ENCODE data around the gene TIAL1.
"Not testable (repeated sequence)": the region's sequence is repeated elsewhere in the genome, so short reads cannot be mapped to it uniquely, and the experiment has no call there.

TIAL1 gene, protein sequence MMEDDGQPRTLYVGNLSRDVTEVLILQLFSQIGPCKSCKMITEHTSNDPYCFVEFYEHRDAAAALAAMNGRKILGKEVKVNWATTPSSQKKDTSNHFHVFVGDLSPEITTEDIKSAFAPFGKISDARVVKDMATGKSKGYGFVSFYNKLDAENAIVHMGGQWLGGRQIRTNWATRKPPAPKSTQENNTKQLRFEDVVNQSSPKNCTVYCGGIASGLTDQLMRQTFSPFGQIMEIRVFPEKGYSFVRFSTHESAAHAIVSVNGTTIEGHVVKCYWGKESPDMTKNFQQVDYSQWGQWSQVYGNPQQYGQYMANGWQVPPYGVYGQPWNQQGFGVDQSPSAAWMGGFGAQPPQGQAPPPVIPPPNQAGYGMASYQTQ

GRCh38 chr10:119596537-119597404 is at the start of gene TIAL1:
Gene TIAL1, minus strand, starts transcription at chr10:119596964. Its CDS starts 499 bp downstream, at chr10:119596465.
- peak; percentile 82 to 83 for DNase-seq (ENCODE audit: low read depth in 2 of 2)

GRCh38 chr10:119644994-119645393 is 48.2 kb upstream of the TIAL1 start:
- no peak for DNase-seq (ENCODE audit: low read depth in 2 of 2)

- DNase-seq (ENCODE audit: low read depth in 2 of 2) = no peak
These were observed 47.5 kb upstream of the TIAL1 start for GRCh38 chr10:119644205-119644814.

DNA sequence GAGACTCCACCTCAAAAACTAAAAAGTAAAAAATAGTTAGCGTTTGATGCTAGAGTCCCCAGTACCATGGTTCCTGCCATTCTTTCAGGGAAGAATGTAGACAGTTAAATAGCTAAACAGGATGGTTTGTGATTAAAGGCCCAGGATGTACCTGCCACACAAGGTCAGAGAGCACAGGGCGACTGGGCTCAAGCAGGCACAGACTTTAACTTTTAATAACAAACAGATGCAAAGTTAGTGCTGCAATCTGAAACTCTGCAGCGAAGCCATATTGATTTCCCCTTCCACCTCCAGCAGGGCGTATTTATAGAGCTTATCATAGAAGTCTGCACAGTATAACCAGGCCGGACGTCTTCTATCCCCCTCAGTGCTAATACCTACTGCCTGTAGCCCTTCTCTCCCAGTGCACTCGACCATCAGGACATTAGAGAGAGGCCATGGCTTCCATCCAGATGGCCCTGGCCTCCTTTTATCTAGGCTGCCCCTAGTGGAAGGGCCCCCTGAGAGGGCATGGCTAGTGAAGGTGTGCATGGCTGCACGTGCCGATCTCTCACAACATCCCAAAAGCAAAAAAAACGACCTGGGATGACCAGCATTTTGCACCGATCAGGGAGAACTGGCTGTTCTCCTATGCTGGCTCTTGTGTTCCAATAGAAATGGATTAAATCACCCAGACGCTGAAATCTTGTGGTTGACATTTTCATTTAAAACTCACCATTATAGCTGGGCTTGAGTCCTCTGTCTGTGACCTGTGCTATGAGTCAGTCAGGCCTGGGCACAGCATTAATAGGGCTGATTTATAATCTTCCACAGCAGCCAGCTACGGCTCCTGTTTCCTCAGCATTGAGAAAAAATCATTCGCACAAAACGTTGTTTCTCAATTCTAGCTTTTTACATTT is 46.8 kb upstream of the TIAL1 start:
- no peak for DNase-seq (ENCODE audit: low read depth in 2 of 2)

GRCh38 chr10:119642556-119643111 is 45.9 kb upstream of the TIAL1 start:
- no peak for DNase-seq (ENCODE audit: low read depth in 2 of 2)

- no peak for DNase-seq (ENCODE audit: low read depth in 2 of 2)
These were observed 44.2 kb upstream of the TIAL1 start for GRCh38 chr10:119640875-119641526.

DNA sequence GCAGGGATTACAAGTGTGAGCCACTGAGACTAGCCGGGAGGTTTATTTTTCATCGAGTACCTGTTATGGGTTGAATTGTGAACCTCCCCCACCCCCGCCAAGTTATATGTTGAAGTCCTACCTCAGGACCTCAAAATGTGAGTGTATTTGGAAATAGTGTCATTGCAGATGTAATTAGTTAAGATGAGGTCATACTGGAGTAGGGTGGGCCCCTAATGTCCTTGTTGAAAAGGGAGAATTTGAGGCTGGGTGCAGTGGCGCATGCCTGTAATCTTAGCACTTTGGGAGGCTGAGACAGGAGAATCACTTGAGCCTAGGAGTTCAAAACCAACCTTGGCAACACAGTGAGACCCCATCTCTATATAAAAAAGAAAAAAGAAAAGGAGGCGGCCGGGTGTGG is 43.6 kb upstream of the TIAL1 start:
- DNase-seq (ENCODE audit: low read depth in 2 of 2) = no peak

- no peak for DNase-seq (ENCODE audit: low read depth in 2 of 2)
These were observed 42.2 kb upstream of the TIAL1 start for GRCh38 chr10:119638982-119639381.

- no peak for DNase-seq (ENCODE audit: low read depth in 2 of 2)
These were observed 40.9 kb upstream of the TIAL1 start for GRCh38 chr10:119637631-119638030.

- no peak for DNase-seq (ENCODE audit: low read depth in 2 of 2)
These were observed 37.4 kb upstream of the TIAL1 start for GRCh38 chr10:119634219-119634544.

DNA sequence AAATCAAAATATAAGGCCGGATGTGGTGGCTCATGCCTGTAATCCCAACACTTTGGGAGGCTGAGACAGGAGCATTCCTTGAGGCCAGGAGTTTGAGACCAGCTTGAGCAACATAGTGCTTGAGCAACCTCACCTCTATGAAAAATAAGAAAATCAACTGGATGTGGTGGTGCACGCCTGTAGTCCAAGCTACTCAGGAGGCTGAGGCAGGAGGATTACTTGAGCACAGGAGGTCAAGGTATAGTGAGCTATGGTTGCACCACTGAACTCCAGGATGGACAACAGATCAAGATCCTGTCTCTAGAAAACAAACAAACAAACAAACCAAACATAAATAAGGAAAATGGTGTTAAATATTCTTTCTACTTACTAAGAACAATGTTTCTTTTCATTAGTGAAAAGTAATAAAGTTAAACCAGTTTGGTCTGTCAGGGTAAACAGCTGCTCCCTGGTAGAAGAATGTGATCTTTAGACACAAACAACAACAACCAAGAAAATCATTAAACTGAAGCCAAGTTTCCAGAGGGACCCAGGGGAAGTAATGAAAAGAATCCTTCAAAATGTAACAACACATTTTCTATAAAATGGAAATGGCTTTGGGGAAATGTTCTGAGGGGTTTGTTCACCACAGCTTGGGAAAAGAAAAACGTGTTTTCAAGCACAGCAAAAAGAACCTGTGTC is 36.9 kb upstream of the TIAL1 start:
- no peak for DNase-seq (ENCODE audit: low read depth in 2 of 2)

DNA sequence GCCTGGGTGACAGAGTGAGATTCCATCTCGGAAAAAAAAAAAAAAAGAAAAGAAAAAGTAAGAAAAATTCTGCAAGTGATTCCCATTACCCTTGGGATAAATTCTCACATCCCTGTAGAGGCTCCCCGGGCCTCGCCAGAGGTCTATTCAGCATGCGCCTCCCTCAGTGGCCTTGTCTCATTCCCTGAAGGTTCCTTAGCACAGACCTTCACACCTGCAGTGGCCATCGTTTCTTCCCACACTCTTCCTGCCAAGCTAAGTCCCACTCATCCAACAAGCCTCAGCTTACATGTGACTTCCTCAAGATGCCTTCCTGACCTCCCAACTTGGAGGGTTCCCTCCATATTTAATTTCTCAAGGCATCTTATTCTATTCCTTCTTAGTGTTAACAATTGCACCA is 33.5 kb upstream of the TIAL1 start:
- DNase-seq (ENCODE audit: low read depth in 2 of 2) = no peak

DNA sequence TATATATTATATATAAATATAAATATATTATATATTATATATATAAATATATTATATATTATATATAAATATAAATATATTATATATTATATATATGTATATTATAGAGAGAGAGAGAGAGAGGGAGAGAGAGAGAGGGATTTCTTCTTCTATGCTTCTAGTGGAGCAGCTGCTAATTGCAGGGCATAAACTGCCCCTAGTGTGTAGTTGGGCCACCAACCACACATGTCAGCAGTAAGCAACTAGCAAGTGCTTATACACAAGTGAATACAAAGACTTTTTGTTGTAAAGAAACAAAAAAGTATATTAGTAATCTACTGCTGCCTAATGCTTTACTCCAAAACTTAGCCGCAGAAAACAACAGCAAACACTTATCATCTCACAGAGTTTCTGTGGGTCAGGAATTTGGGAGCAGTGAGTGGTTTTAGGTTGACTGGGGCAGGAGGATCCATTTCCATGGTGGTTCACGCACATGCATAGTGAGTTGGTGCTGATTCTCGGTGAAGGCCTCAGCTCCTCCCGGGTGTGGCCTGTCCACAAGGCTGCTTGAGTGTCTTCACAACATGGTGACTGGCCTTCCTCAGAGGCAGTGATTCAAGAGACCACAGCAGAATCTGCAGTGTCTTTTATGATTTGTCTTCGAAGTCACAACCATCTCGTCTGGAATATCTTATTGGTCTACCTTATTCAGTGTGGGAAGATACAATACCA is 29.0 kb upstream of the TIAL1 start:
- no peak for DNase-seq (ENCODE audit: low read depth in 2 of 2)

- DNase-seq (ENCODE audit: low read depth in 2 of 2) = no peak
These were observed 24.3 kb upstream of the TIAL1 start for GRCh38 chr10:119621078-119621384.

DNA sequence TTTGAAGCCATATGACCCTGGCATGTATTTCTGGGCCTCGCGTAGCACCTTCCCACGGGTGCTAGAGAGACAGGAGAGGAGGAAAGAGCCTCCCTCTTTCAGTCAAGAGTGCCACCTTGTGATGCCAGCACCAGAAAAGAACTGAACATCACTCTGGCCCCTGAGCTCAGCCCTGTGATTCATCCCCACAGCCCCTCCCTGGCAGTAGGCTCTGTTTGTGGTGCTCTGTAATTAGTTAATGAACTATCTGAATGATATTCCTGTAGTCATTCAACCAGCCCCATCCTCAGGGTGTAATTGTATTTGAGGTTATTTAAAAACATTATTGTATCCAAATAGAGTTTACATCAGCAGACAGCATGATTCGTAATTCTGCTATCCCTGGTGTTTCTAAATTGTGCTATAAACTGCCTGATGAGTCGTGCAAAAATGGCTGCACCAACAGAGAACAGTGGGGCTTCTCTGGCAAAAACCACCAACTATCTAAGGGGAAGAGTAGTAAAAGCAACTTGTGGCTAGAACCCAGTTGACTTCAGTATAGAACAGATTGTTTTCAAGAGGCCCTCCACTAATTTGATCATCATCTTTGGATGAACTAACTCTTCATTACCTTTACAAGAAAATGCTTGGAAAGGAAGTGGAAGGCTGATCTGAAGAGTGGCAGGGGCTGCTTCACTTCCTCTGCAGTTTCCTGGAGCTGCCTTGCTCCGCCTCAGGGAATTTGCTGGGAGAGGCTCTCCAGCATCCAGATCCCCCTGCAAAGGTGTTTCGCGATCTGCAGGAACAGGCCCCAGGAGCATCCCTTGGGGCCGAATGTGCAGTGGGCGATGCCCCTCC is 23.7 kb upstream of the TIAL1 start:
- no peak for DNase-seq (ENCODE audit: low read depth in 2 of 2)

- not testable (repeated sequence) for DNase-seq (ENCODE audit: low read depth in 2 of 2)
These were observed 23.0 kb upstream of the TIAL1 start for GRCh38 chr10:119619811-119620210.

- no peak for DNase-seq (ENCODE audit: low read depth in 2 of 2)
These were observed 22.5 kb upstream of the TIAL1 start for GRCh38 chr10:119619215-119619614.

DNA sequence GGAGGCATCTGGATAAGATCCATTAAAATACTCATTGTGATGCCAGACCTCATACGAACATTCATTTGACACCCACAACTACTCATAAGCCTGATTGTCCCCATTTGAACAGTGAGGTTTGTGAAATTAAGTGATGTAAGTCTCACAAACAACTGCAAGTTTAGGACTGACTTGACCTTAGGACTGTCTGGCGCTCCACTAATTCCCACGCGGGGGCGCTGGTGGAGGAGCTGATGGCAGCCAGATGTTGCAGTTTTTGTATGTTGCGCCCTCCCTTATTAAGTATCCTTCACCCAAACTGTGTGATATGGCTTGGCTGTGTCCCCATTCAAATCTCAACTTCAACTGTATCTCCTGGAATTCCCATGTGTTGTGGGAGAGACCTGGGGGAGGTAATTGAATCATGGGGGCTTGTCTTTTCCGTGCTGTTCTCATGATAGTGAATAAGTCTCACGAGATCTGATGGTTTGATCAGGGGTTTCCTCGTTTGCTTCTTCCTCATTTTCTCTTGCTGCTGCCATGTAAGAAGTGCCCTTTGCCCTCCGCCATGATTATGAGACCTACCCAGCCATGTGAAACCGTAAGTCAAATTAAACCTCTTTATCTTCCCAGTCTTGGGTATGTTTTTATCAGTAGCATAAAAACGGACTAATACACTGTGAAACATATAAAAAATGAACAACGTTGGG is 20.3 kb upstream of the TIAL1 start:
- no peak for DNase-seq (ENCODE audit: low read depth in 2 of 2)
